Activated CD4-positive, alpha-beta T cell treated with anti-CD3 and anti-CD28 coated beads for 48 hours (primary cell): ENCODE results near the gene GLB1L.
"Not testable (repeated sequence)": the region's sequence is repeated elsewhere in the genome, so short reads cannot be mapped to it uniquely, and the experiment has no call there.

Experiments used
- DNase-seq: peaks from one replicate; pipeline ENCODE4 v3.0.0-alpha.2; 2020

GLB1L gene

DNA sequence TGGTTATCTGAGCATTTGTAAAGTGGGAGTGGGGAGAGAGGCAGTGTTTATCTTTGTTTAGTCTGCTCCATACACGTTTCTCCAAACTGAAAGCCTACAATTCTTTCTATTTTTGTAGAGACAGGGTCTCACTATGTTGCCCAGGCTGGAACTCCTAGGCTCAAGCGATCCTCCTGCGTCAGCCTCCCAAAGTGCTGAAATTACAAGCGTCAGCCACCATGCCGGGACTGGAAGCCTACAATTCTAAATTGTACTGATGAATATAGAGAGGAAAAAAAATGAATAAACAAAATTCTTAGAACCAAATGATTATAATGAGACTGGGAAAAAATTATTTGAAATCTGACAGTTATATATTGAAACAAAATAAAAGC is 40.1 kb downstream of the GLB1L start:
- DNase-seq: no peak

DNA sequence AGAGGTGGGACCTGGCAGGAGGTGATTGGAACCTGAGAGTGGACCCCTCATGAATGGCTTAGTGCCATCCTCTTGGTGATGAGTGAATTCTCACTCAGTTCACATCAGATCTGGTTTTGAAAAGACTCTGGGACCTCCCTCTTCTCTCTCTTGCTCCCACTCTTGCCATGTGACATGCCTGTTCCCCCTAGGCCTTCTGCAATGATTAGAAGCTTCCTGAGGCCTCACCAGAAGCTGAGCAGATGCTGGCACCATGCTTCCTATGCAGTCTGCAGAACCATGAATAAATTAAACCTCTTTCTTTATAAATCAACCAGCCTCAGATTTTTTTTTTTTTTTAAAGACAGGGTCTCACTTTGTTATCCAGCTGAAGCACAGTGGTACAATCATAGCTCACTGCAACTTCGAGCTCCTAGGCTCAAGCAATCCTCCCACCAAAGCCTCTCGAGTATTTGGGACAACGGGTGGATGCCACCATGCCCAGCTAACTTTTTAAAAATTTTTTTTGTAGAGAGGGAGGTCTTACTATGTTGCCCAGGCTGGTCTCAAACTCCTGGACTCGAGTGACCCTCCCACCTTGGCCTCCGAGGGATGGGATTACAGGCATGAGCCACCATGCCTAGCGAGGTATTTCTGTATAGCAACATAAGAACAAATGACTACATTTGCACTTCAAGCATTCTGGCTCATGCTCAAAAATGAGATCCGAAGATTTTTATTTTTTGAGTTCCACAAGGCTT is 40.6 kb downstream of the GLB1L start:
- DNase-seq: no peak

DNA sequence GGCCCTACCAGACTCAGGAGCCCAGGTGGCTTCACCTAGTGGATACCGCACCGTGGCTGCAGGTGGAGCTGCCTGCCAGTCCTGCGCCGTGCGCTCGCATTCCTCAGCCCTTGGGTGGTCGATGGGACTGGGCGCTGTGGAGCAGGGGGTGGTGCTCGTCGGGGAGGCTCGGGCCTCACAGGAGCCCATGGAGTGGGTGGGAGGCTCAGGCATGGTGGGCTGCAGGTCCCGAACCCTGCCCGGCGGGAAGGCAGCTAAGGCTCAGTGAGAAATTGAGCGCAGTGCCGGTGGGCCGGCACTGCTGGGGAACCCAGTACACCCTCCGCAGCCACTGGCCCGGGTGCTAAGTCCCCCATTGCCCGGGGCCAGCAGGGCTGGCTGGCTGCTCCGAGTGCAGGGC is 43.9 kb downstream of the GLB1L start:
- DNase-seq: not testable (repeated sequence)

DNA sequence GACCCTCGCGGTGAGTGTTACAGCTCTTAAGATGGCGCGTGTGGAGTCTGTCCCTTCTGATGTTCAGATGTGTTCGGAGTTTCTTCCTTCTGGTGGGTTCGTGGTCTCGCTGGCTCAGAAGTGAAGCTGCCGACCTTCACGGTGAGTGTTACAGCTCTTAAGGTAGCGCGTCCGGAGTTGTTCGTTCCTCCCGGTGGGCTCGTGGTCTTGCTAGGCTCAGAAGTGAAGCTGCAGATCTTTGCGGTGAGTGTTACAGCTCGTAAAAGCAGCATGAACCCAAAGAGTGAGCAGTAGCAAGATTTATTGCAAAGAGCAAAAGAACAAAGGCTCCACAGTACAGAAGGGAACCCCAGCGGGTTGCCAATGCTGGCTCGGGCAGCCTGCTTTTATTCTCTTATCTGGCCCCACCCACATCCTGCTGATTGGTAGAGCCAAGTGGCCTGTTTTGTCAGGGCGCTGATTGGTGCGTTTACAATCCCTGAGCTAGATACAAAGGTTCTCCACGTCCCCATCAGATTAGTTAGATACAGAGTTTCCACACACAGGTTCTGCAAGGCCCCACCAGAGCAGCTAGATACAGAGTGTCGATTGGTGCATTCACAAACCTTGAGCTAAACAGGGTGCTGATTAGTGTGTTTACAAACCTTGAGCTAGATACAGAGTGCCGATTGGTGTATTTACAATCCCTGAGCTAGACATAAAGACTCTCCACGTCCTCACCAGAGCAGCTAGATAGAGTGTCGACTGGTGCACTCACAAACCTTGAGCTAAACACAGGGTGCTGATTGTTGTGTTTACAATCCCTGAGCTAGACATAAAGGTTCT is 44.5 kb downstream of the GLB1L start:
- DNase-seq: peak; percentile 26

DNA sequence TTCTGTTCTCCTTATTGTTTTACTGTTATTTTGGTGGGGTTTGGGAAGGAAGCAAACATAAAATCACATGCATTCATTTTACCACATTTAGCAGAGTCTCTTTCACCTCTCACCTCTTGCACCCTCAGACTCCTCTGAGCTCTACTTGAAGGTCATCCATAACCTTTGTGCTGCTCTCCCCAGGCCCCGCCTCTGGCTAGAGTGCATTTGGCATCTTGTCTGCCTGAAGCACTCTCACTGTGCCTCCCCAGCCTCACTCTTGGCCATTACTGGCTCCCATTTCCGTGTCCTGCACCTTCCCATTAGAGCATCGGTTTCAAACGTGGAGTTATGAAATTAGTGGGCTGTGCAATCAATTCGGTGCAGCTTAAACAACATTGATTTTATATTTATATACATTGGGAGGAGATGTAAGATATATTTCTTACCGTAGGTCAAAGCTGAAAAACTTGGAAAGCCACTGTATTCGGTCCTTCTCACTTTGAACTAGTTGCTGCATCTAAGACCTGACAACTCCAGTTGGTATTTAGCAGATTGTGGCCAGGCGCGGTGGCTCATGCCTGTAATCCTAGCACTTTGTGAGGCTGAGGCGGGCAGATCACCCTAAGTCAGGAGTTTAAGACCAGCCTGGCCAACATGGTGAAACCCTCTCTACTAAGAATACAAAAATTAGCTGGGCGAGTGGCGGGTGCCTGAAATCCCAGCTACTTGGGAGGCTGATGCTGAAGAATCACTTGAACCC is 45.6 kb downstream of the GLB1L start:
- DNase-seq: no peak

DNA sequence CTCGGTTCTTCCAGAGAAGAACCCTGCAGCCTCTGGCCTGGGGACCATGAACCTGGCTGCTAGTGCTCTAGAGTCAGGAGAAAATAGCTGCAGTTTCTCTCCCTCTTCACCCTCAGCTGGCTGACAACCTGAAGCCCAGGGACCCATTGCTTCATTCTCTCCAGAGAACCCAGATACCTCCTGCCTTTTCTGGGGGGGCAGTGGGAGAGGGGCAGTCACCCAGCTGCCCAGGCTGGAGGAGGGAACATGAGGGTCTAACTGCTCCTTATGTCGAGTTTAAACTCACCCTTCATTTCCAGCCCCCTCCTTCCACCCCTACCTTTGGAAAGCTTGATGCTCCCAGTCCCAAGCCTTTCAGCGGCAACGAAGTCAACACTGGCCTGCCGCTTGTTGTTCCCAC is 46.3 kb downstream of the GLB1L start:
- DNase-seq: no peak

DNA sequence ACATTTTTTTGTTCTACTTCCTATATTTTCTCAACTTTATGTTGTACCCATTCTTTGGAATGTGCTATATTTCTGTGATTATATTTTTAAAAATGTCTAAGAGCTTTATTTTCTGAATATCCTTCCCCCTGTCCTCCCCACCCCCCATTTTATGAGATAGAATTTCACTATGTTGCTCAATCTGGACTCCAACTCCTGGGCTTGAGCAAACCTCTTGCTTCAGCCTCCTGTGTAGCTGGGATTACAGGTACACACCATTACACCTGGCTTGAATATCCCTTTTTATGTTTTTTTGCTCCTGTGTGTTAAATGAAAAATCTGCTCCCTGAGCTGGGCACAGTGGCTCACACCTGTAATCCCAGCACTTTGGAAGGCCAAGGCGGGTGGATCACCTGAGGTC is 47.9 kb downstream of the GLB1L start:
- DNase-seq: no peak

DNA sequence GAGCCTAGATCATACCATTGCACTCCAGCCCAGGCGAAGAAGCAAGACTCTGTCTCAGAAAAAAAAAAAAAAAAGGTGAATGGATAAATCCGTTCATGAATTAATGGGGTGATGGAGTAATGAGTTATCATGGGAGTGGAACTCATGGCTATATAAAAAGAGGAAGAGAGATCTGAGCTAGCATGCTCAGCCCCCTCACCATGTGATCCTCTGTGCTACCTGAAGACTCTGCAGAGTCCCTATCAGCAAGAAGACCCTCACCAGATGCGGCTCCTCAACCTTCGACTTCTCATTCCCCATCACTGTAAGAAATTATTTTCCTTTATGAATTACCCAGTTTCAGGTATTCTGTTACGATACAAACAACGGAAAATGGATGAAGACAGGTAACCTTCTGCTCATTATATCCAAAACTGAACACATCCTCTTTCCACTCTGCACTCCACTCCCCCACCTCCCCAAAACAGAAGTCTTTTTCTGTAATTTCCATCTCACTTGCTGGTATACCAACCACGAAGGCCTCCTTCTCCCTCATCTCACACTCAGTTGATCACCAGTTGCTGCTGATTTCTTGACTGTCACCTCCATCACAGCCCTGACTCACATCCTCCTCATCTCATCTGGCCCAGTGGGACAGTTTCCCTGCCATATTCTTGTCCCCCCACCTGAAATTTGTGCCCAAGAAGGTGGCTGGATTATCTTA is 58.3 kb downstream of the GLB1L start:
- peak; percentile 42 for DNase-seq
